OCI-LY3 (cell line): ENCODE measurements around the gene ATP1B1.

Experiments used
- EZH2phosphoT487 ChIP-seq: fragments of 200-600 bp; shearing (Covaris generic); IDR thresholded peaks from 2 replicates; pipeline ENCODE4 v1.6.1; 2018; ENCODE audit warnings: antibody characterized with exemption, mixed run types, low read depth
- TF ChIP-seq, protein P1 (sequence below): fragments of 200-600, 300-600 bp; sonication (generic); IDR thresholded peaks from 2 replicates; pipeline ENCODE4 v1.5.1; 2014; ENCODE audit warnings: antibody characterized with exemption, low read length, low read depth

DNA sequence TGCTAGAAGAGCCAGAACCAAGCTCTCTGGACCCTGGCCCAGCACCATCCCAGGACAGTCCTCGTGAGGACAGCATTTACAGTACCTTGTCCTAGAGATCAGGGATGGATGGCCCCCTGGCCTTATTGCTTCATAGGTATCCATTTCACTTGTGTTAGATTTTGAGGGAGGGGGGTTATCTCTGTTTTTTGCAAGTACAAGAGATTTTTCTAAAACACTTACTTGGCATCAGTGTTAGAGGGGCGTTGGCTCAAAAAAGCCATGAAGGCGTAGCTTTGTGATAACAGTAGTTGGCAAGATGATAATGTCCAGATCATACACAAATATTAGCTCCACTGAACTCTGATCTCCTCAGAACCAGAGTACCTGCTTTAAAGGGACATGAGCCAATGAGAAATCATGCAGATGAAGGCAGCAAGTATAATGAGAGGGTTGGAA is 5.8 kb upstream of the ATP1B1 start:
- TF ChIP-seq, protein P1, sequence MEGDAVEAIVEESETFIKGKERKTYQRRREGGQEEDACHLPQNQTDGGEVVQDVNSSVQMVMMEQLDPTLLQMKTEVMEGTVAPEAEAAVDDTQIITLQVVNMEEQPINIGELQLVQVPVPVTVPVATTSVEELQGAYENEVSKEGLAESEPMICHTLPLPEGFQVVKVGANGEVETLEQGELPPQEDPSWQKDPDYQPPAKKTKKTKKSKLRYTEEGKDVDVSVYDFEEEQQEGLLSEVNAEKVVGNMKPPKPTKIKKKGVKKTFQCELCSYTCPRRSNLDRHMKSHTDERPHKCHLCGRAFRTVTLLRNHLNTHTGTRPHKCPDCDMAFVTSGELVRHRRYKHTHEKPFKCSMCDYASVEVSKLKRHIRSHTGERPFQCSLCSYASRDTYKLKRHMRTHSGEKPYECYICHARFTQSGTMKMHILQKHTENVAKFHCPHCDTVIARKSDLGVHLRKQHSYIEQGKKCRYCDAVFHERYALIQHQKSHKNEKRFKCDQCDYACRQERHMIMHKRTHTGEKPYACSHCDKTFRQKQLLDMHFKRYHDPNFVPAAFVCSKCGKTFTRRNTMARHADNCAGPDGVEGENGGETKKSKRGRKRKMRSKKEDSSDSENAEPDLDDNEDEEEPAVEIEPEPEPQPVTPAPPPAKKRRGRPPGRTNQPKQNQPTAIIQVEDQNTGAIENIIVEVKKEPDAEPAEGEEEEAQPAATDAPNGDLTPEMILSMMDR, result no peak
- no peak for TF ChIP-seq EZH2phosphoT487
